Activated T-helper 9 cell treated with anti-CD3 and anti-CD28 coated beads, Interleukin-2, amount 50 U/mL, for 16 hours (primary cell): Measurements from ENCODE around the gene STEAP1B.
"Not testable (repeated sequence)": the region's sequence is repeated elsewhere in the genome, so short reads cannot be mapped to it uniquely, and the experiment has no call there.

Experiments
- DNase-seq: peaks from one replicate; pipeline ENCODE4 v3.0.0-alpha.2; 2020; ENCODE audit warnings: low read depth

STEAP1B gene

DNA sequence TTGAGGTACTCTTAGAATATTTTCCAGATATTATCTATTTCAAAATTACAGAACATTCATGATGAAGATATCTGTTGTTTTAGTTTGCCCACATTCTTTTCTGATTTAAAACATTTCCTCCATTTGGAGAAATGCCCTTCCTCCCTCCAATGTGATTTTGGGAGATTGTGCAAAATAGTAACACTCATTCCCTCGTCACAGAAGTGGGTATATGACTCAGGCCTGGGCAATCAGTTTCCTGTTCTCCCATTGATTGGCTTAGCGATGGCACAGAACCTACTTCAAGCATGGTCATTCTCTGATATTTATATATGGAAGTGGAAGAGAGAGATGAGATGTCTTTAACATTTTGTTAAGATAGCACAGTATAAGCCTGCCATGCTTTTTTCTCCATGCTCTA, 3.1 kb downstream of the STEAP1B start:
- not testable (repeated sequence) for DNase-seq

- not testable (repeated sequence) for DNase-seq
Observed at GRCh38 chr7:22496296-22496888, 3.6 kb downstream of the STEAP1B start.

GRCh38 chr7:22493160-22493925, 6.6 kb downstream of the STEAP1B start:
- not testable (repeated sequence) for DNase-seq

DNA sequence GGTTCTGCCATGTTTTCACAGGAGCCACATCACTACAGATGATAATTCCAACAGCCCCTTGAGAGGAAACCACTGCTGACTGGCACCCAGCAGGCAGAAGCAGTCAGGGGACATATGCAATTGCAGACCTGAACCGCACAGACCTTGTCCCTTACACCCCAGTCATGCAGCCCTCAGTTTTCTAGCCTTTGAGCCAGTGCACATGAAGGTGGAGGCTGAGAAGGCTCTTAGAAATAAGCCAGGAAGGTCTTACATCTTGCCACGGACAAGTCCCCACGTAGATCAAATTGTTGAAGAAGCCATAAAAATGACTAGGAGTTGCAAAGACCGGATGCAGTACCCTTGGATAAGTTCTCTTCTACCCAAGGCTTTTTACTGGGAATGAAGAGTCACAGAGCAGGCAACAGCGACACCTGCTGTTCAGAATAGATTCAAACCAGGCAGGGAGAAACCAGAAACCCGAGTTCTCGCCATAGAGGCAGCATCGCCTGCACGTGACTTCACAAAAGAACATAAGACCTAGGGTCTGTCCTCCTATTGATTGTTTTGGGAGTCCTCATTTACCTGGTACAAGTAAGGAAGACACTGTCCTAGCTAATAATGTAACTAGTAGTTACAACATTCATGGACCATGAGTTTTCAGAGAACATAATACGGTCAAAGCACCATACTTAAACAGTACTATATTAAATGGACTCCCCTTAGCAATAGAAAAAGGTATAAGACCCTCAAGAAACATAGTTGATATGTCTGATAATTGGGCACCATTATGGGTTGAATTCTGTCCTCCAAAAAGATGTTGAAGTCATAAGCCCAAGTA, 11.1 kb downstream of the STEAP1B start:
- DNase-seq: peak; percentile 17

GRCh38 chr7:22487978-22488642, 11.9 kb downstream of the STEAP1B start:
- no peak for DNase-seq

DNA sequence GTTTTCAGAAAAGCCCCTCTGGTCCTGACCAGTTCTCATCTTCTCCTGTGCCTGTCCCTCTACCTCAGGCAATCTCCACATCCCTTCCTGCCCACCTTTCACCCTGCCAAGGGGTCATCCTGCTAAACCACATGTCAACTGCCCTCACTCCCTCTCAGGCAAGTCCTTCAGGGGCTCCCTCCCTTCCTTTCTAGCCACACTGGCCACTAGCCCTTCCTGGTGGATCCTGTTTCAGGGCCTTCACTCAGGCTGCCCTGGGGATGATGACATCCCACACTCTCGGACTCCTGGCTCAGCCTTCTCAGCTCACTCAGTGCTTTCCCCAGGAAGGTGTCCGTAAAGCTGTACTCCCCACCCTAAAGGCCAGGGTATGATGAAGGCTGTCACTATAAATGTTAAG, 13.4 kb downstream of the STEAP1B start:
- DNase-seq: no peak

GRCh38 chr7:22485189-22485588, 14.8 kb downstream of the STEAP1B start:
- no peak for DNase-seq

- DNase-seq: no peak
Observed at GRCh38 chr7:22482503-22482902, 17.5 kb downstream of the STEAP1B start.

- no peak for DNase-seq
Observed at GRCh38 chr7:22481726-22482125, 18.3 kb downstream of the STEAP1B start.

GRCh38 chr7:22480523-22481075, 19.4 kb downstream of the STEAP1B start:
- DNase-seq: no peak

- no peak for DNase-seq
Observed at GRCh38 chr7:22477876-22478450, 22.0 kb downstream of the STEAP1B start.

GRCh38 chr7:22477262-22477661, 22.7 kb downstream of the STEAP1B start:
- no peak for DNase-seq

DNA sequence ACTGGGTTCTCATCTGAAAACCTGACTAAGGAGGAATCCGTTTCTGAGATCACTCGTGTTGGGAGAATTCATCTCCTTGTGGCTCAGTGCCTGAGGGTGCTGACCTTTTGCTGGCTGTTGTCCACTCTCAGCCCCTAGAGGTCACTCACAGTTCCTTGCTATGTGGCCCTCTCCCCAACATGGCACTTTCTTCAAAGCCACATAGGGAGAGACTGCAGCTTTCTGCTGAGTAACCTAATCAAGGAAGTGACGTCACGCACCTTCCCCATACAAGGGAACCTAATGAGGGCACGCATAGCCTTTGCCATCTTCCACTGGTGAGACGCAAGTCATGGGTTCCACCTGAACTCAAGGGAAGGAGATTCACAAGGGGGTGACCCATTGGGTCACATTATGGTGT, 23.2 kb downstream of the STEAP1B start:
- no peak for DNase-seq

DNA sequence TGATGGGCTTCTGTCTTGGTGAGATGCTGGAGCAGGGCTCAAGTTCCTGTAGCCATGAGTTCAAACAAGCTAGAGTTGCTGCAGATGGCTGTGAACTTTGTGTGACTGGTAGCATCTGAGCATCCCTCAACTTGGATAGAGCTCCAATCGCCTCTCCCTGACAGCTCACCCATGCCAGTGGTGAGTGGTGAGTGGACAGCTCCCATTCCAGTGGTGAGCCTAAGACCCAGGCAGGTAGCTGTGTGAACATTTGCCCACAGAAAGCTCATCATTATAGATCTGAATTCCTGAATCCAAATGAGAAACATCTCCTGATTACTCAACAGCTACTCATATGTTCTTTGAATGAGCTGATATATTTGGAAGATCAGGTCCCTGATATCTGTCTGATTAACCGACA, 25.3 kb downstream of the STEAP1B start:
- DNase-seq: no peak

DNA sequence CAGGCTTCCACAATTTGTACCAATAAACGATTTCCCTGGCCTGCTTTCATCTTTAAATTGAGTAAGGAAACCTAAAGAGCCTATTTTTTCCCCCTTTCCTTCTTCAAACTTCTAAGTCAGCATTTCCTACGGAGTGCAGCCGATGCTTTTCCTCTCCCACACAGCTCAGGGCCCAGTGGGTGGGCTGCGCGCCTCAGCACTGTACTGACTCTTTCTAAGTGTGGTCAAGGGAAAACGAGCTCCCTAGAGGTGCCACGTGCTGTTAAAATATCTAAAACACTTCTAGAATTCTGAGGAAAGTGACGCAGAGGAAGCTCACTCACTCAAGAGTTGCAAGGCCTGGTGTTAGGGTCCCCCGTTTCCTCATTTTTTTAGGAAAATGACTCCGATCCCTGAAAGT, 29.0 kb downstream of the STEAP1B start:
- no peak for DNase-seq

DNA sequence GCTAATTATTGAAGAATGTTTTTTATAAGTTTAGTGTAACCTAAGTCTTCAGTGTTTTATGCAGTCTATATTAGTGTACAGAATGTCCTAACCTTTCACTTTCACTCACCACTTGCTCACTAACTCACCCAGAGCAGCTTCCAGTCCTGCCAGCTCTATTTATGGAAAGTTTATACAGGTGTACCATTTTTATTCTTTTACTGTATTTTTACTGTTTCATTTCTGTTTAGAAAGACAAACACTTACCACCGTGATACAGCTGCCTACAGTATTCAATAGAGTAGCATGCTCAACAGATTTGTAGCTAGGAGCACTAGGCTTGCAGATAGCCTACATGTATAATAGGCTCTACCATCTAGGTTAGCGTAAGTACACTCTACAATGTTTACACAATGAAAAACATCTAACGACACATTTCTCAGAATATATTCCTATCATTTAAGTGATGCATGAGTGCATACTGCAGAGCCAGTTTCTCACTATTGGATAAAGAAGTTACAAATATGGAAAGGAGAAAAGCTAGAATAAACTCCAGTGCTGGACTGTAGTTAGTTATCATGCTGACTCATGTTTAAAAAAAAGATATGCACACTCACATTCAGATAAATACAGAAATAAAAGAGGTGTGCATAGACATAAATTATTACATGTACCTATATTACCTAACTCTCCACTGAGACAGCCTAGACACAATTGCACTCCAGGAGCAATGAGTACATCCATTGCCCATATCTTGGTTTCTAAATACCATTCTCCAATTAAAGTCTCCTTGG, 30.4 kb downstream of the STEAP1B start:
- DNase-seq: no peak

GRCh38 chr7:22468609-22469008, 31.4 kb downstream of the STEAP1B start:
- no peak for DNase-seq

DNA sequence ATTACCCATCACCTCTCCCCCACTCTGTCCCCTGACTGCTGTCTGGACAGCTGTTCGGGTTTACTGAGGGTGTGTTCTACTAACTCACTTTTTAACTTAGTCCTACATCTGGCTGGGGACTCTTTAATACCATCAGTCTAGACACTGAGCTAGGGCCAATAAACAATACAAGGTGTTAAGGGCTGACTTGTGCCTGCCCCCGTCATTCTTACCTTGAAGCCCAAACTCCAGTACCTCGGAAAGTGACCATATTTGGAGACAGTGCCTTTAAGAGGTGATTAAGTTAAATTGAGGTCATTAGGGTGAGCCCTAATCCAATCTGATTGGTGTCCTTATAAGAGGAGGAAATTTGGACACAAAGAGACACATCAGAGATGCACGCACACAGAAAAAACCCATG, 35.7 kb downstream of the STEAP1B start:
- DNase-seq: no peak

DNA sequence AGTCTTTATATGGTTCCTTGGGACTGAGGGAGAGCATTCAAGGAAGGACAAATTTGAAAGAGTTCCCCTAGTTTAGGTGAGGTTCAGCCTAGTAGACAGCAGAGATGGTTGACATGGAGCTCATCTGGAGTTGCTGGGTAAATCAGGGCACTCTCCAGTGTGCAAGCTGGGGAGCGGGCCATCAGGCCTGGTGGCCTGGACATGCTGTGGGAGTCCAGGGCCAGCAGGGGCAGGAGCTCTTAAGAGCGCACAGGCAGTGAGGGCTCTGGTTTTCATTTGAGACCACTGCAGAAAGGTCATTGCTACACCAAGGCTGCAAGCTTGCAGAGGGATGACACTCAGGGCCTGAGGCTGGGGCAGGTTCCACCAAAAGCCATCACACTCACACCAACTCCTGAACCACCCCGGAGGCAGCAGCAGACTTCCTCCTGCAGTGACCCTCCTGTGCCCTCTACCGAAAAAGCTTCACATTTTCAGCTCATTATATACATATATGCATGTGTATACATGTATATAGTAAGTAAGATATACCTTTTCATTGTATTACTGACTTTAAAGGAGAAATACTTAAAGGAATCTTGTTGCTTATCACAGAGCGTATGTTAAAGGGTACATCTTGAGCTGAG, 39.5 kb downstream of the STEAP1B start:
- no peak for DNase-seq

GRCh38 chr7:22457471-22457870, 42.5 kb downstream of the STEAP1B start:
- no peak for DNase-seq

DNA sequence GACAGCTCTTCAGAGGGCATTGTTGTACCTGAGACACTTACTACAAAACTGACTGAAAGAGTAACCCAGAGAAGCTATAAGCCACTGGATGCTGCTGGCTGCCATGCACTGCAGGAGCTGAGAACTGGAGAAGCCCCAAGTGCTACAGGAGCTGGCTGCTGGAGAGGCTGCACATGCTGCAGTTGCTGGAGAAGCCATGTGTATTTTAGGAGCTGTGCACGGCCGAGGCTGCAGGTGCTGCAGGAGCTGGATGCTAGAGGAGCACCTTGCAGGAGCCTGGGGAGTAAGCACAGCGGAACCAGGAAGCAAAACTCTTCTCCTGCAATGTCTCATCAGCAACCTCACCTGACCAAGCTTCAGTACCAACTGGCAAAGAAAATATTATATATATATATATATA, 45.5 kb downstream of the STEAP1B start:
- DNase-seq: no peak
